Fibroblast of the conjunctiva (primary cell): ENCODE results near the gene CTNNA3.

Experiments used
- DNase-seq: peaks from one replicate; pipeline ENCODE4 v3.0.0-alpha.2; 2010; ENCODE audit warnings: low read depth

Gene CTNNA3

DNA sequence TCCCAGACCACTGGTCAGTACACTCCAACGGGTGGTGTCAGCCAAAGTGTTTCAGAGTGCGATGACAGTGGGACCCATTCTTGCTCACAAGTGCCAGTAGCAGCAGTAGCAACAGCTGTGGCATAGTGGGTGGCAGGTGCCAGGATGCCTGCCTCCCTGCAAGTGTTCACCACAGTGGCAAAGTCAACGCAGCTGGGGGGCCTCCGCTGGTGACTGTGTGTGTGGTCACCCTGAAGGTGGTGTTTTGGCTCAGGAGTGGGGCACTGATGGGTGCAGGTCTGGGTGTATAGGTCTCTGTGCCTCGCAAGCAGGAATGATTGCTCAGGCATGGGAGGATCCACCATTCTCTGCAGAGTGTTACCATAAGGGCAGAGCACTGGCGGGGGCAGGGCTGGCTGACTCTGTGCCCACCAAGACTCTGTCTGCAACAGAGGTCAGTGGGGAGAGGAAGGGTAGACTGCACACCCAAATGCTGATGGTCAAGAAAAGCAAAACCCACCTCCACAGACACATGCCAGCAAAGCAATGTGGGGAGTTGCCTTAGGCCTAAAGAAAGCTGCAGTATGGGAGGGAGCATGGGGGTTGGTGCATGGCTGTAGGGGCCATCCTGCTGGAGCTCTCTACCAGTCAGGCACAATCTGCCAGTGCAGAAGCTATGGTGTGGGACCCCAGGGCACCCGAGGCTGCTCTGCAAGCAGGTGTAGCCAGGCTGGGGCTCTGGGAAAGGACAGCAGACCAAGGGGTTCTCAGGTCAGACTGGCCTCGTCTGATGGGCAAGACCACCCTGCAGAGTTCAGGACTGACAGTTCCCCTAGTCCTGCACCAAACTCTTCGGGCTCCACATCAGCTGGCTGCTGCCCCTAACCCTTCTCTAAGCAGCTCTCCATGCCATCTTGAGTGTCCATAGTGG, 368.1 kb downstream of the CTNNA3 start:
- DNase-seq: no peak

- DNase-seq: no peak
Measured at GRCh38 chr10:67319976-67320375, 376.0 kb downstream of the CTNNA3 start.

DNA sequence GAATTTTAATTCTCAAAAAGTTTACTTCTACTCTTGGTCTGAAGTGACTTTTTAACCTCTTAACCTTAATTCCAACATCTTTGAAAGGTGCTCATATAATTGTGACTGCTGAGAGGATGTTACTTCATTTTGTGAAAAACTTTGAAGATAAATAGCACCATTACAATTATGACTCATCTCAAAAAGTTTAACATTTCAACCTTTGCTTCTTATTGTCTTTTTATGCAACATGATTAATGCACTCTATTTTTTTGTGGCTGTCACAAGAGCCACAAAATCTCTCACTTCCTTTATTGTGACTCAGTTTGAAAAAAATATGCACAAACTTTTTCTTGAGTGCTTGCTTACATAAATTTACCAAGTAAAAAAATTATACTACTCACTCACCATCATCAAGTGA, 387.1 kb downstream of the CTNNA3 start:
- DNase-seq: no peak

- no peak for DNase-seq
Measured at GRCh38 chr10:67306588-67307205, 389.3 kb downstream of the CTNNA3 start.

- no peak for DNase-seq
Measured at GRCh38 chr10:67302701-67303100, 393.3 kb downstream of the CTNNA3 start.

DNA sequence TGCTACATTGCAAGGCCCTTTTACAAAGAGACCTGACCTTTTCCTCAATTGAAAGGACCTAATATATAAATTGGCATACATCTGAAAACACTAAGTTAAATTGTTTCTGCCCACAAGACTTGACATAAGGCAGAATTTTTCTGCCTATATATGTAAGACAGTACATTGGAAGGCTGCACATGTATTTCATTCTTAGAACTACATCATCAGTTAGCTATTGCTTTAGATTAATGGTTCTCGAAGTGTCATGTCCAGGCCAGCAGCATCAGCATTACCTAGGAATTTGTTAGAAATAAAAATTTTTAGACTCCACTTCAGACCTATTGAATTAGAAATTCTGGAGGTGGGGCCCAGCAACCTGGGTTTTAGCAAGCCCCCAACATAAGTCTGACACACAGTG, 396.2 kb downstream of the CTNNA3 start:
- no peak for DNase-seq

DNA sequence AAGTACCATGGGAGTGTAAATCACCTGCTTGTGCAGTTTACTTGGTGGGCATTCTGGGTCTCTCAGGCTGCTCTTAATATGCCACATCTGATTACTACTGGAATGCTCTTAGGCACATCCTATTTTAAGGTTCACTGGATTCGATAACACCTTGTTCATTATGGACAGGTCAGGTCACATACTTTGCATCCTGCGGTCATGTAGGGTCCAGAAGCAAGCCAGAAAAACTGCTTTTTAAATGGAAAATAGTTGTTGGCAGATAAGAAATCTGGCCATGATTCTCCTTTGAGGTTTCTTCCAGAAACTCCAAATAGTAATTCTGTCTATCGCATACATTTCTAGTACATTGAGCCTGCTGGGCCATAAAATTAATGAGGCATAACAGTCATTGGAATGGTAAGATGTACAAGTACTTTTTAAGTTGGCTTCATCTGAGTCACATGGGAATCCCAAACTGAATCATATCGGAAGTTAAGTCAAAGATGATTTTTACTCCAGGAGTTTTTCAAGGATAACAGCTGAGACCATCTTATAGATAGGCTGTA, 398.3 kb downstream of the CTNNA3 start:
- no peak for DNase-seq

DNA sequence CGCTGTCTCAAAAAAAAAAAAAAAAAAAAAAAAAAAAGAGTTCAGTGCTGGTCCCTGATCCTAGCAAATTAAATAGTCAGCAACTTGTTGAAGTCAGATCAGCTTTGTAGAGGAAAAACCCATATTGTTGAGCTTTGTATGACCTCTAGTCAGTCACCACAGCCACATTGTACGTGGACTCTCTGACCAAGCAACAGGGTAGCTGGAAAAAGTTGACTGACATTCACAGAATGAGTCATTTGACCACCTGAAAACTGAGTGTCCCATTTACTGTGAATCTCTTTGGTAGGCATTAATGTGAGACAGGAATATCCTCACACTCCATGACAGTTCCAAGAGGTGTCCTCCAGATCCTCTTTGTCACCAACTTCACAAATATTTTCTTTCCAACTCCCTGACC, 399.1 kb downstream of the CTNNA3 start:
- DNase-seq: no peak

DNA sequence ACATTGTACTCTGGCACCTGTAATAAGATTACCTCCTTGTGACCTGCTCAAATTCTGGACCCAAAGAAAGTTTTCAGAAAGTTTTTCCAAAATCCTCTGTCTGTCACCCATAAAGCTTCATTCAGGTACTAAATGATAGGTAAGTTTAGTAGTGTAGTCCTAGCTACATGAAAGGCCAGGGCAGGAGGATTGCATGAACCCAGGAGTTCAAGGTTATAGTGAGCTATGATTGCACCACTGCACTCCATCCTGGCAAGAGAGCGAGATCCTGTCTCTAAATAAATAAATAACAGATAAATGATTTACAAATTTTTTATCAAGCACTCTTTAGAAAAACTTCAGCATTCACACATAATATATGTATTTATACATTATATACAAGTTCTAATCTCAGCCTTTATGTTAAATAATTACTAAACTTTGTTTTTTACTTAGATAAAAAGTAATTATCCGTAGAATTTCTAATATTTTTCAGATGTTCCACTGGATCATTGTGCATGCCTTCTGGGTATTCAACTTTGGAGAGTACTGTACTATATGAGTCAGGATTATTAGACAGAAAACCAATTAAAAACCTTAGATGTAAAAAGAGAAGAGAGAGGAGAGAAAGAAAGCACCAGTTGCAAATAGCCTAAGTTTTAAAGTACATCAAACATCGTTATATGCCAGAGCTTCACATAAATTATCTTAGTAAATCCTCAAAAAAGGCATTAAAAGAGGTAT, 407.1 kb downstream of the CTNNA3 start:
- DNase-seq: no peak

- no peak for DNase-seq
Measured at GRCh38 chr10:67284589-67284988, 411.4 kb downstream of the CTNNA3 start.

DNA sequence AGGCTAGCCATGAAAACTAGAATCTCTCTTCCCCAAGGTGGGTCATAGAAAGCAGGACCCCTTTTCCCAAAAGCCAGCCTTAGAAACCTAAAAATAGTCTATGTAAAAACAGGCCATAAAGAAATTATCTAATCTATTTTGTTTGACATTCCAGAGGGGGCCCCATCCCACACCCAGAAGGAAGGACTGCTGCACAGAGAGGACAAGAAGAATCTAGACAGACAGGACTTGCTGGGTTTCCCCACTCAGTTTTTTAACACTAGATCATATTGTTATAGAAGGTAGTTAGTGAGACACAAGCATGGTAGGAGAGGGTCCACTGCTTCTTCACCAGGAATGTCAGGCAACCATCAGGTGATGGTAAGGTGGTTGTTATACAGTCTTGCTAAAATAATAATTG, 413.1 kb downstream of the CTNNA3 start:
- no peak for DNase-seq

DNA sequence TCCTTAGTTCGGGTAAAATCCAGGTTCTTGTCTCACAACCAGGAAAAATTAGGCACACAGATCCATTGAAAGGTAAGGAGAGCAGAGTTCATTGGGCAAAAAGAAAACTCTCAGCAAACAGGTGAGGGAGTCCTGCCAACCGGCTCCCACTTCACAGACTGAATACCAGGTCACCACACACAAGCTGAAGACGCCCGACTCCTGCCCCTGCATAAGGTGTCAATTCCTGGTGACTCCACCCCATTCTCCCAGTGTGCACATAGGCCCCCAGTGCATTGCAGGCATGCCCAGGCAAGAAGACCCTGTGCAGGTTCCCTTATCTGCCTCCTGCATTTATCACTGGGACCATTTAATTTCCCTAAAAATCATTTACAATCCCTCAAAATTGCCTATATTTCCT, 415.6 kb downstream of the CTNNA3 start:
- DNase-seq: no peak

DNA sequence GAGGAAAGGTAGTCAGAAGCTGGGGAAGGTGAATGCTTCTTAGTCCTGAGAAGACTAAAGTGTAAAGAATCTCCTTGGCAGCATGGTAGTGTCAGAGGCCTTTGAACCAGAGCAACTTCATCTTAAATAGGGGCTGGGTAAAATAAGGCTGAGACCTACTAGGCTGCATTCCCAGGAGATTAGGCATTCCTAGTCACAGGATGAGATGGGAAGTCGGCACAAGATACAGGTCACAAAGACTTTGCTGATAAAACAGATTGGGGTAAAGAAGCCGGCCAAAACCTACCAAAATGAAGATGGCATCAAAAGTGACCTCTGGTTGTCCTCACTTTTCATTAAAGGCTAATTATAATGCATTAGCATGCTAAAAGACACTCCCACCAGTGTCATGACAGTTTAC, 418.6 kb downstream of the CTNNA3 start:
- no peak for DNase-seq

DNA sequence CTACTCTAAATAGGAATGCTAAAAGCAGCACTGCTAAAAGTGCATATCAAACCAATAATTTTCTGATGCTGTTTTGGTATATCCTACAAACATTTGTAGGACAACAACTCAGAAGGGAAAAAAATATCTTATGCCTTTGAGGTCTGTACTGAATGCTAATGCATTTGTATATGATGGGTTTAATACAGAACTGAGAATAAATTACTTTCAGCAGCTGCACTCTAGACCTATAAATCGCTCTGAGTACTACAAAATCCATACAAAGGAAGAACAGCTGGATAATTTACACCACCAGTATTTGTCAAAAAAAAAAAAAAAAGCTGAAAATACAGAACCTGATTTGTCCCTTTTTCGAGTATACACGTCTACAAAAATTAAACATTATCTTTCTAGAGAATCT, 426.2 kb downstream of the CTNNA3 start:
- DNase-seq: no peak

- DNase-seq: no peak
Measured at GRCh38 chr10:67268146-67268545, 427.8 kb downstream of the CTNNA3 start.

DNA sequence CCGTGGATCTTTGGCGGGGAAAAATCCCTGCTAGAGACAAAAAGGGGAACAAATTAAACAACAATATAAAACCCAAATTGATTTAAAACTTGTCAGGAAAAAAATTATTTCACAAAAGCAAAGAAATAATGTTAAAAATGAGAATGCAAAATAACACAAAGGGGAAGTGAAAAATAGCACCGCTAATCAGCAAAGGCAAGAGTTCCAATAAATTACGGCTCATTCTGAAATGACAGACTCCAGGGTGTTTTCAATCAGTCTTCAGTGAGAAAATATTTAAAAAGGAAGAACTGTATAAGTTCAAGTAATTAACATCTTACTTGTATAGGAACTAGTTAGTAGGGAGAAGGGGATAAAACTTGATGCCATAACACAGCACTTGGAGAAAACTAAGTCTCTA, 433.3 kb downstream of the CTNNA3 start:
- no peak for DNase-seq

- no peak for DNase-seq
Measured at GRCh38 chr10:67261300-67261797, 434.6 kb downstream of the CTNNA3 start.

- DNase-seq: no peak
Measured at GRCh38 chr10:67259319-67259929, 436.6 kb downstream of the CTNNA3 start.

- DNase-seq: no peak
Measured at GRCh38 chr10:67257427-67258144, 438.4 kb downstream of the CTNNA3 start.

- no peak for DNase-seq
Measured at GRCh38 chr10:67257018-67257417, 439.0 kb downstream of the CTNNA3 start.

DNA sequence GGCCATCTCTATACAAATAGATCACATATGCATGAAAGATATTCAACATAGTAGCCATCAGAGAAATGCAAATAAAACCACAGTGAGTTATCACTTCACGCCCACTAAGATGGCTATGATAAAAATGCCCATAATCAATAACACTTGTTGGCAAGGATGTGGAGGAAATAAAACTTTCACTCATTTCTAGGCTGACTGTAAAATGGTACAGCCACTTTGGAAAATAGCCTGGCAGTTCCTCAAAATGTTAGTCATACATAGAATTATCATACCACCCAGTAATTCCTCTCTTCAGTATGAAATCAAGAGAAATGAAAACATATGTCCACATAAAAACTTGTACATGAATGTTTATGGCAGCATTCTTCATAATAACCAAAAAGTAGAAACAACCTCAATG, 445.3 kb downstream of the CTNNA3 start:
- no peak for DNase-seq
